NCI-H526 (cell line): ENCODE measurements around the gene OR5V1.
"Not testable (repeated sequence)": the region's sequence is repeated elsewhere in the genome, so short reads cannot be mapped to it uniquely, and the experiment has no call there.

Source experiments
- DNase-seq, 2 experiments: peaks; one replicate each; lab custom pipeline; 2025; lab: John Stamatoyannopoulos, UW

Gene OR5V1

GRCh38 chr6:29368765-29369164, at the start of gene OR5V1:
TSS of gene OR5V1 (minus strand) at chr6:29368865. CDS start at chr6:29356195, 12,670 bp downstream.
- DNase-seq = no peak

- DNase-seq = peak in 1 of 2 experiments; percentile 0
Observed at GRCh38 chr6:29414588-29414987, 45.9 kb upstream of the OR5V1 start, which contains the start of gene OR12D1. TSS of gene OR12D1 (plus strand) at chr6:29414928.

GRCh38 chr6:29403801-29404200, 35.1 kb upstream of the OR5V1 start:
- no peak for DNase-seq

- DNase-seq = no peak
Observed at GRCh38 chr6:29399525-29399924, 30.9 kb upstream of the OR5V1 start.

GRCh38 chr6:29395331-29395730, 26.7 kb upstream of the OR5V1 start, which contains the start of gene OR12D2:
TSS of gene OR12D2 (plus strand) at chr6:29395631. CDS start at chr6:29396700, 1,069 bp downstream.
- DNase-seq = no peak

- DNase-seq = no peak
Observed at GRCh38 chr6:29388533-29388932, 19.9 kb upstream of the OR5V1 start.

GRCh38 chr6:29376003-29376402, 7.3 kb upstream of the OR5V1 start:
- DNase-seq = no peak

- DNase-seq = no peak
Observed at GRCh38 chr6:29375191-29375590, 6.5 kb upstream of the OR5V1 start, which contains the start of gene OR12D3. TSS of gene OR12D3 (minus strand) at chr6:29375291. CDS start at chr6:29375287, 4 bp downstream.

GRCh38 chr6:29355603-29356002, 13.1 kb downstream of the OR5V1 start:
- DNase-seq = no peak

- no peak for DNase-seq
Observed at GRCh38 chr6:29354980-29355379, 13.7 kb downstream of the OR5V1 start.

GRCh38 chr6:29349348-29349747, 19.3 kb downstream of the OR5V1 start:
- DNase-seq = not testable (repeated sequence)

GRCh38 chr6:29345380-29345779, 23.3 kb downstream of the OR5V1 start:
- DNase-seq = no peak

- DNase-seq = no peak
Observed at GRCh38 chr6:29336269-29336668, 32.4 kb downstream of the OR5V1 start.

- no peak for DNase-seq
Observed at GRCh38 chr6:29332676-29333075, 36.0 kb downstream of the OR5V1 start.

- no peak for DNase-seq
Observed at GRCh38 chr6:29325777-29326176, 42.9 kb downstream of the OR5V1 start.

- not testable (repeated sequence) for DNase-seq
Observed at GRCh38 chr6:29323332-29323731, 45.3 kb downstream of the OR5V1 start.

GRCh38 chr6:29319931-29320330, 48.7 kb downstream of the OR5V1 start:
- no peak for DNase-seq
